GM12801 (cell line): ENCODE measurements around the gene ERFL.

ENCODE experiments used
- CTCF ChIP-seq: IDR thresholded peaks from one replicate; pipeline ENCODE4 v1.5.1; 2011; ENCODE audit warnings: control low read depth; ENCODE audit not compliant: insufficient read length; ENCODE audit errors: extremely low read depth

ERFL gene

GRCh38 chr19:41965106-41965505 is 36.9 kb upstream of the ERFL start:
- TF ChIP-seq CTCF = no peak

GRCh38 chr19:41960973-41961372 is 32.7 kb upstream of the ERFL start:
- no peak for TF ChIP-seq CTCF

- no peak for TF ChIP-seq CTCF
Observed at GRCh38 chr19:41959056-41960053, 31.1 kb upstream of the ERFL start, which contains the start of gene RABAC1. Gene RABAC1, minus strand, starts transcription at chr19:41959321. Its CDS starts 29 bp downstream, at chr19:41959292.

GRCh38 chr19:41958367-41959055 is 30.3 kb upstream of the ERFL start:
- no peak for TF ChIP-seq CTCF

- TF ChIP-seq CTCF = peak; percentile 80
Observed at GRCh38 chr19:41957838-41958366, 29.7 kb upstream of the ERFL start.

GRCh38 chr19:41957161-41957837 is 29.1 kb upstream of the ERFL start:
- no peak for TF ChIP-seq CTCF

- no peak for TF ChIP-seq CTCF
Observed at GRCh38 chr19:41956621-41957020, 28.4 kb upstream of the ERFL start.
